SH-SY5Y (cell line): ENCODE measurements around the gene CFAP45.

Experiments used
- GATA2 ChIP-seq: IDR thresholded peaks from 2 replicates; pipeline ENCODE4 v1.6.1; 2011; ENCODE audit warnings: mild to moderate bottlenecking, low read depth, low read length
- GATA3 ChIP-seq: IDR thresholded peaks from 2 replicates; pipeline ENCODE4 v1.6.1; 2011; ENCODE audit warnings: low read depth, mild to moderate bottlenecking, low read length, moderate library complexity

DNA sequence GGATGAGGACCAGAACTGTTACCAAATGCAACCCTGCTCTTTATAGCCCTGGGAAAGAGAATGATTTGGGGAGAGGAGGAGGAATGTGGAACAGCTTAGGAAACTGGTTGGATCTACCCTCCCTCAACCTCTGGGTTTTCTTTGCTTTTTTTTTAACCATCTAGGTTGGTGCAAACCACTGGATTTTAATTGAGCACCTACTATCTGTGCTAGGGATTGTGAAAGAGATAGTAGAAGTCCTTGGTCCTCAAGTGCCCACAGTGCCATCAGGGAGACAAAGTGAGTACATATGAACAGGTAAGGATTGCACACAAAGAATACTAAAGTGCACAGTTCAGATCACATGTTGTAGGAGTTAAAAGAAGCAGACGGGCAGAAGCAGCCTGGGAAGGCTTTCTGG, 20.7 kb upstream of the CFAP45 start:
- no peak for TF ChIP-seq GATA2
- no peak for TF ChIP-seq GATA3
